ENCODE results near the gene CT47C1. TPM values are rescaled to one million over a fixed set of nuclear protein-coding genes. Genes with fewer than 3 reads are reported as not detected.
"Not testable (repeated sequence)": the region's sequence is repeated elsewhere in the genome, so short reads cannot be mapped to it uniquely, and the experiment has no call there.

The CT47C1 gene
- not detected in 2 replicates for total RNA-seq

DNA sequence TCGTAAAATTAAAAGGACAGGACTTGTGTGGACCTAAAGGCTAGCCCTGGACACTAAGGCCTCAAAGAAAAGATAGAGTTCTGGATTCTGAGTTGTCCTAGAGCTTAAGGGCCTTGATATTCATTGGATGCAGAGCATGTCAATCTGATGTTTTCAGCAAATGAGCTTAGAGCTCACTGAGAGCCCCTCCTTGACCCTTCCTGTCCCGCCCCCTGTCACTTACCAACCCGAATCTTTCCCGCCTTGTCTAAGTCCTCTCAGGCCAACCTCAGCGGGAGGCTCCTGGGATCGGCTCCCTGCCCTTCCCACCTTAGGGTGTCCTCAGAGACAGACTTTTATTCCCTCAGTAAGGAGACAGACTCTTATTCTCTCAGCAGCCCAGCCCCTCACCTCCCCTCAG is at the start of gene CT47C1:
Gene CT47C1 (plus strand): TSS at position 250 of the 400 bp plus-strand sequence. CDS start 233 bp downstream, outside the sequence.
- peaks cover 11% of the 10 kb centered on the region for H3K27me3 ChIP-seq (ENCODE audit: insufficient read depth, low read length)
- TF ChIP-seq, protein P1, sequence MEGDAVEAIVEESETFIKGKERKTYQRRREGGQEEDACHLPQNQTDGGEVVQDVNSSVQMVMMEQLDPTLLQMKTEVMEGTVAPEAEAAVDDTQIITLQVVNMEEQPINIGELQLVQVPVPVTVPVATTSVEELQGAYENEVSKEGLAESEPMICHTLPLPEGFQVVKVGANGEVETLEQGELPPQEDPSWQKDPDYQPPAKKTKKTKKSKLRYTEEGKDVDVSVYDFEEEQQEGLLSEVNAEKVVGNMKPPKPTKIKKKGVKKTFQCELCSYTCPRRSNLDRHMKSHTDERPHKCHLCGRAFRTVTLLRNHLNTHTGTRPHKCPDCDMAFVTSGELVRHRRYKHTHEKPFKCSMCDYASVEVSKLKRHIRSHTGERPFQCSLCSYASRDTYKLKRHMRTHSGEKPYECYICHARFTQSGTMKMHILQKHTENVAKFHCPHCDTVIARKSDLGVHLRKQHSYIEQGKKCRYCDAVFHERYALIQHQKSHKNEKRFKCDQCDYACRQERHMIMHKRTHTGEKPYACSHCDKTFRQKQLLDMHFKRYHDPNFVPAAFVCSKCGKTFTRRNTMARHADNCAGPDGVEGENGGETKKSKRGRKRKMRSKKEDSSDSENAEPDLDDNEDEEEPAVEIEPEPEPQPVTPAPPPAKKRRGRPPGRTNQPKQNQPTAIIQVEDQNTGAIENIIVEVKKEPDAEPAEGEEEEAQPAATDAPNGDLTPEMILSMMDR (IDR thresholded peaks at IDR 0.05; ENCODE audit: extremely low read depth, low read depth, low read length) = no peak
- H3K27ac ChIP-seq (ENCODE audit: low read depth, low read length) = no peak within 1 kb of the TSS
- H2AFZ ChIP-seq (ENCODE audit: low read length) = no peak within 1 kb of the TSS
- no peaks in the 10 kb centered on the region for H3K36me3 ChIP-seq (ENCODE audit: insufficient read depth, low read length)
- no peaks in the 10 kb centered on the region for H4K20me1 ChIP-seq (ENCODE audit: insufficient read depth, low read length)
- no peaks in the 10 kb centered on the region for H3K79me2 ChIP-seq (ENCODE audit: insufficient read depth, low read length)
- no peaks in the 10 kb centered on the region for H3K9me3 ChIP-seq (ENCODE audit: low read depth, low read length)
- DNase-seq (ENCODE audit: insufficient read length, low spot score, missing footprints) = no peak
- no peak within 1 kb of the TSS for H3K4me2 ChIP-seq (ENCODE audit: insufficient read depth, low read length)
- H3K4me1 ChIP-seq (ENCODE audit: insufficient read depth, low read length) = no peaks in the 10 kb centered on the region
- no peak within 1 kb of the TSS for H3K4me3 ChIP-seq (ENCODE audit: insufficient read depth, low read length)

DNA sequence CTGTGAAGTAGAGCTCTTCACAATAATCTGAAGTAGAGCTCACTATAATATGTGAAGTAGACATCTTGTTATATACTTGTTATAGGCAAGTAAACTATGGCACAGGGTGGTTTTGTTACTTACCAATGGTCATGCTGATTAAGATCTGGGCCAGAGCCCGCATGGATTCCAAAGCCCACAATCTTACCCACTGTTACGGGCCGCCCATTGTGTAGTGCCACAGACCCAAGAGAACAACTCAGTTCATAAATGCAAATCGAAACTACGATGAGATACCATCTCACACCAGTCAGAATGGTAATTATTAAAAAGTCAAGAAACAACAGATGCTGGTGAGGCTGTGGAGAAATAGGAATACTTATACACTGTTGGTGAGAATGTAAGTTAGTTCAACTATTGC is 46.9 kb upstream of the CT47C1 start:
- H3K4me1 ChIP-seq (ENCODE audit: insufficient read depth, low read length) = no peaks in the 10 kb centered on the region
- no peak overlapping the region for H2AFZ ChIP-seq (ENCODE audit: low read length)
- TF ChIP-seq, protein P1 (IDR thresholded peaks at IDR 0.05; ENCODE audit: extremely low read depth, low read depth, low read length) = no peak
- H3K27me3 ChIP-seq (ENCODE audit: insufficient read depth, low read length) = no peaks in the 10 kb centered on the region
- no peak overlapping the region for H3K27ac ChIP-seq (ENCODE audit: low read depth, low read length)
- no peak for DNase-seq (ENCODE audit: insufficient read length, low spot score, missing footprints)
- no peaks in the 10 kb centered on the region for H3K79me2 ChIP-seq (ENCODE audit: insufficient read depth, low read length)
- H3K4me3 ChIP-seq (ENCODE audit: insufficient read depth, low read length) = no peak overlapping the region
- no peak overlapping the region for H3K4me2 ChIP-seq (ENCODE audit: insufficient read depth, low read length)
- H3K36me3 ChIP-seq (ENCODE audit: insufficient read depth, low read length) = no peaks in the 10 kb centered on the region
- no peaks in the 10 kb centered on the region for H4K20me1 ChIP-seq (ENCODE audit: insufficient read depth, low read length)
- no peaks in the 10 kb centered on the region for H3K9me3 ChIP-seq (ENCODE audit: low read depth, low read length)

DNA sequence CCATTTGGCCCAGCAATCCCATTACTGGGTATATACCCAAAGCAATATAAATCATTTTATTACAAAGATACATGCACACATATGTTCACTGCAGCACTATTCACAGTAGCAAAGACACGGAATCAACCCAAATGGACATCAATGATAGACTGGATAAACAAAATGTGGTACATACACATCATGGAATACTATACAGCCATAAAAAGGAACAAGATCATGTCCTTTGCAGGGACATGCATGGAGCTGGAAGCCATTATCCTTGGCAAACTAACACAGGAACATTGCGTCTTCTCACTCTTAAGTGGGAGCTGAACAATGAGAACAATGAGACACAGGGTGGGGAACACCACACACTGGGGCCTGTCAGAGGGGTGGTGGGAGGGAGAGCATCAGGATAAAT is 46.4 kb upstream of the CT47C1 start:
- H4K20me1 ChIP-seq (ENCODE audit: insufficient read depth, low read length); H3K4me3 ChIP-seq (ENCODE audit: insufficient read depth, low read length); DNase-seq (ENCODE audit: insufficient read length, low spot score, missing footprints); H2AFZ ChIP-seq (ENCODE audit: low read length); H3K27ac ChIP-seq (ENCODE audit: low read depth, low read length); H3K79me2 ChIP-seq (ENCODE audit: insufficient read depth, low read length); H3K4me1 ChIP-seq (ENCODE audit: insufficient read depth, low read length); H3K9me3 ChIP-seq (ENCODE audit: low read depth, low read length); H3K4me2 ChIP-seq (ENCODE audit: insufficient read depth, low read length); H3K36me3 ChIP-seq (ENCODE audit: insufficient read depth, low read length); H3K27me3 ChIP-seq (ENCODE audit: insufficient read depth, low read length): not testable (repeated sequence)

DNA sequence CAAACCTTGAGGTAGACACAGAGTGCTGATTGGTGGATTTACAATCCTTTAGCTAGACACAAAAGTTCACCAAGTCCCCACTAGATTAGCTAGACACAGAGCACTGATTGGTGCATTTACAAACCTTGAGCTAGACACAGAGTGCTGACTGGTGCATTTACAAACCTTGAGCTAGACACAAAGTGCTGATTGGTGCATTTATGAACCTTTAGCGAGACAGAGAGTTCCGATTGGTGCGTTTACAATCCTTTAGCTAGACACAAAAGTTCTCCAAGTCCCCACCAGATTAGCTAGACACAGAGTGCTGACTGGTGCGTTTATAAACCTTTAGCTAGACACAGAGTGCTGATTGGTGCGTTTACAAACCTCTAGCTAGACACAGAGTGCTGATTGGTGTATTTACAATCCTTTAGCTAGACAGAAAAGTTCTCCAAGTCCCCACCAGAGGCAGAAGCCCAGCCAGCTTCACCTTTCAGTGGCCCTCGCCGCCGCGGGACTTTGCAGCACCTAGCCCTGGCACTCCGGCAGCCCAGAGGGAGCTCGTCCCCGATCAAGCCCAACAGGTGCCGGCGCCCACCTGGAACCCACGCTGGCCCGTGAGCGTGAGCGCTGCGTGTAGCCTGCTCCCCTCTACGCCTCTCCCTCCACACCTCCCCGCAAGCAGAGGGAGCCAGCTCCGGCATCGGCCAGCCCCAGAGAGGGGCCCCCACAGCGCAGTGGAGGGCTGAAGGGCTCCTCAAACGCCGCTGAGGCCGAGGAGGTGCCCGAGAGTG is 44.6 kb upstream of the CT47C1 start:
- not testable (repeated sequence) for H3K4me3 ChIP-seq (ENCODE audit: insufficient read depth, low read length); H3K9me3 ChIP-seq (ENCODE audit: low read depth, low read length); DNase-seq (ENCODE audit: insufficient read length, low spot score, missing footprints); H4K20me1 ChIP-seq (ENCODE audit: insufficient read depth, low read length); H3K4me2 ChIP-seq (ENCODE audit: insufficient read depth, low read length); H3K79me2 ChIP-seq (ENCODE audit: insufficient read depth, low read length); H3K36me3 ChIP-seq (ENCODE audit: insufficient read depth, low read length); H2AFZ ChIP-seq (ENCODE audit: low read length); H3K27ac ChIP-seq (ENCODE audit: low read depth, low read length); H3K27me3 ChIP-seq (ENCODE audit: insufficient read depth, low read length); H3K4me1 ChIP-seq (ENCODE audit: insufficient read depth, low read length)

GRCh38 chrX:119028733-119029330 is 44.0 kb upstream of the CT47C1 start:
- no peaks in the 10 kb centered on the region for H3K36me3 ChIP-seq (ENCODE audit: insufficient read depth, low read length)
- H3K27ac ChIP-seq (ENCODE audit: low read depth, low read length) = no peak overlapping the region
- H3K4me2 ChIP-seq (ENCODE audit: insufficient read depth, low read length) = no peak overlapping the region
- no peaks in the 10 kb centered on the region for H3K27me3 ChIP-seq (ENCODE audit: insufficient read depth, low read length)
- no peaks in the 10 kb centered on the region for H3K79me2 ChIP-seq (ENCODE audit: insufficient read depth, low read length)
- TF ChIP-seq, protein P1 (IDR thresholded peaks at IDR 0.05; ENCODE audit: extremely low read depth, low read depth, low read length) = no peak
- H3K9me3 ChIP-seq (ENCODE audit: low read depth, low read length) = no peaks in the 10 kb centered on the region
- H3K4me3 ChIP-seq (ENCODE audit: insufficient read depth, low read length) = no peak overlapping the region
- H2AFZ ChIP-seq (ENCODE audit: low read length) = no peak overlapping the region
- no peaks in the 10 kb centered on the region for H4K20me1 ChIP-seq (ENCODE audit: insufficient read depth, low read length)
- H3K4me1 ChIP-seq (ENCODE audit: insufficient read depth, low read length) = no peaks in the 10 kb centered on the region
- DNase-seq (ENCODE audit: insufficient read length, low spot score, missing footprints) = no peak

DNA sequence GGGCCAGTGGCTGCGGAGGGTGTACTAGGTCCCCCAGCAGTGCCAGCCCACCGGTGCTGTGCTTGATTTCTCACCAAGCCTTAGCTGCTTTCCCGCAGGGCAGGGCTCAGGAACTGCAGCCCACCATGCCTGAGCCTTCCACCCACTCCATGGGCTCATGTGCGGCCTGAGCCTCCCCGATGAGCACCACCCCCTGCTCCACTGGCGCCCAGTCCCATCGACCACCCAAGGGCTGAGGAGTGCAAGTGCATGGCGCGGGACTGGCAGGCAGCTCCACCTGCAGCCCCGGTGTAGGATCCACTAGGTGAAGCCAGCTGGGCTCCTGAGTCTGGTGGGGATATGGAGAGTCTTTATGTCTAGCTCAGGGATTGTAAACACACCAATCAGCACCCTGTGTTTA is 43.1 kb upstream of the CT47C1 start:
- H3K27ac ChIP-seq (ENCODE audit: low read depth, low read length); DNase-seq (ENCODE audit: insufficient read length, low spot score, missing footprints); H3K36me3 ChIP-seq (ENCODE audit: insufficient read depth, low read length); H3K4me2 ChIP-seq (ENCODE audit: insufficient read depth, low read length); H3K9me3 ChIP-seq (ENCODE audit: low read depth, low read length); H3K27me3 ChIP-seq (ENCODE audit: insufficient read depth, low read length); H3K79me2 ChIP-seq (ENCODE audit: insufficient read depth, low read length); H3K4me3 ChIP-seq (ENCODE audit: insufficient read depth, low read length); H4K20me1 ChIP-seq (ENCODE audit: insufficient read depth, low read length); H2AFZ ChIP-seq (ENCODE audit: low read length); H3K4me1 ChIP-seq (ENCODE audit: insufficient read depth, low read length): not testable (repeated sequence)
